ENCODE data around the gene PINLYP.

PINLYP gene

GRCh38 chr19:43560687-43561086 is 14.9 kb upstream of the PINLYP start:
- DNase-seq (ENCODE audit: low read depth, low spot score), result peak; percentile 12
- H3K4me3 ChIP-seq (ENCODE audit: low read depth, low read length), result no peak overlapping the region
- in situ Hi-C loops (cut with HindIII; ENCODE audit: low sequenced_read_pairs), result no loop called here
- TF ChIP-seq CTCF (IDR thresholded peaks at IDR 0.05; ENCODE audit: low read depth, low read length), result peak; percentile 33

- TF ChIP-seq CTCF (IDR thresholded peaks at IDR 0.05; ENCODE audit: low read depth, low read length), result no peak
- no peak overlapping the region for H3K4me3 ChIP-seq (ENCODE audit: low read depth, low read length)
- DNase-seq (ENCODE audit: low read depth, low spot score), result no peak
- in situ Hi-C loops (cut with HindIII; ENCODE audit: low sequenced_read_pairs), result no loop called here
Observed at GRCh38 chr19:43561139-43561970, 14.2 kb upstream of the PINLYP start.

- in situ Hi-C loops (cut with HindIII; ENCODE audit: low sequenced_read_pairs), result no loop called here
- TF ChIP-seq CTCF (IDR thresholded peaks at IDR 0.05; ENCODE audit: low read depth, low read length), result no peak
- no peak overlapping the region for H3K4me3 ChIP-seq (ENCODE audit: low read depth, low read length)
- no peak for DNase-seq (ENCODE audit: low read depth, low spot score)
Observed at GRCh38 chr19:43562226-43562697, 13.3 kb upstream of the PINLYP start.

GRCh38 chr19:43562698-43563241 is 12.8 kb upstream of the PINLYP start:
- peak; percentile 91 for DNase-seq (ENCODE audit: low read depth, low spot score)

GRCh38 chr19:43563816-43564457 is 11.7 kb upstream of the PINLYP start:
- TF ChIP-seq CTCF (IDR thresholded peaks at IDR 0.05; ENCODE audit: low read depth, low read length), result no peak
- no peak overlapping the region for H3K4me3 ChIP-seq (ENCODE audit: low read depth, low read length)
- no peak for DNase-seq (ENCODE audit: low read depth, low spot score)
- in situ Hi-C loops (cut with HindIII; ENCODE audit: low sequenced_read_pairs), result no loop called here

More at GRCh38 chr19:43562698-43563241, 12.8 kb upstream of the PINLYP start:
- TF ChIP-seq CTCF (IDR thresholded peaks at IDR 0.05; ENCODE audit: low read depth, low read length), result no peak
- in situ Hi-C loops (cut with HindIII; ENCODE audit: low sequenced_read_pairs), result no loop called here
- H3K4me3 ChIP-seq (ENCODE audit: low read depth, low read length), result no peak overlapping the region

GRCh38 chr19:43564800-43565199 is 10.8 kb upstream of the PINLYP start:
- no peak for TF ChIP-seq CTCF (IDR thresholded peaks at IDR 0.05; ENCODE audit: low read depth, low read length)
- no peak overlapping the region for H3K4me3 ChIP-seq (ENCODE audit: low read depth, low read length)
- in situ Hi-C loops (cut with HindIII; ENCODE audit: low sequenced_read_pairs), result no loop called here
- no peak for DNase-seq (ENCODE audit: low read depth, low spot score)
